H9 (cell line): ENCODE data around the gene GP1BB. TPM values are rescaled to one million over a fixed set of nuclear protein-coding genes. Genes with fewer than 3 reads are reported as not detected.
A peak's percentile ranks its signal among the peaks of the same experiment; 100 is the strongest.

ENCODE experiments used
- DNase-seq: peaks from one replicate; pipeline ENCODE4 v3.0.0-alpha.2; 2017
- H2AFZ ChIP-seq: one replicate; pipeline ENCODE4 v1.6.1; 2013; ENCODE audit warnings: mild to moderate bottlenecking, low read length, control low read depth, moderate library complexity
- H2AK5ac ChIP-seq: 2 replicates; pipeline ENCODE4 v1.6.1; 2013; ENCODE audit warnings: low read length, control low read depth, mixed read lengths; ENCODE audit not compliant: insufficient read length
- H2BK120ac ChIP-seq: one replicate; pipeline ENCODE4 v1.6.1; 2013; ENCODE audit warnings: low read depth, mild to moderate bottlenecking, low read length, control low read depth, inconsistent platforms; ENCODE audit not compliant: poor library complexity, severe bottlenecking
- H2BK12ac ChIP-seq: 2 replicates; pipeline ENCODE4 v1.6.1; 2013; ENCODE audit warnings: low read length, control low read depth, mixed read lengths, low read depth; ENCODE audit not compliant: insufficient read length
- H2BK15ac ChIP-seq: 2 replicates; pipeline ENCODE4 v1.6.1; 2013; ENCODE audit warnings: low read depth, low read length, control low read depth
- H2BK20ac ChIP-seq: one replicate; pipeline ENCODE4 v1.6.1; 2013; ENCODE audit warnings: low read depth, mild to moderate bottlenecking, low read length, control low read depth, inconsistent platforms; ENCODE audit not compliant: poor library complexity, severe bottlenecking
- H2BK5ac ChIP-seq: 2 replicates; pipeline ENCODE4 v1.6.1; 2013; ENCODE audit warnings: low read length, control low read depth, mixed read lengths; ENCODE audit not compliant: insufficient read length
- H3K14ac ChIP-seq: 2 replicates; pipeline ENCODE4 v1.6.1; 2013; ENCODE audit warnings: low read length, control low read depth; ENCODE audit not compliant: insufficient read depth
- H3K18ac ChIP-seq: 2 replicates; pipeline ENCODE4 v1.6.1; 2013; ENCODE audit warnings: low read depth, mild to moderate bottlenecking, mixed read lengths, low read length, control low read depth; ENCODE audit not compliant: insufficient read length
- H3K23ac ChIP-seq: 2 replicates; pipeline ENCODE4 v1.6.1; 2013; ENCODE audit warnings: low read length, control low read depth, mixed read lengths, low read depth; ENCODE audit not compliant: insufficient read length
- H3K23me2 ChIP-seq: 2 replicates; pipeline ENCODE4 v1.6.1; 2013; ENCODE audit warnings: low read depth, mild to moderate bottlenecking, mixed read lengths, low read length, control low read depth; ENCODE audit not compliant: insufficient read length, poor library complexity, severe bottlenecking
- H3K27ac ChIP-seq: 2 replicates; pipeline ENCODE4 v1.5.1; 2013; ENCODE audit warnings: low read length, control low read depth, mixed read lengths, low read depth; ENCODE audit not compliant: insufficient read length
- H3K27me3 ChIP-seq: 2 replicates; pipeline ENCODE4 v1.6.1; 2013; ENCODE audit warnings: low read length, control low read depth, inconsistent platforms; ENCODE audit not compliant: insufficient read depth
- H3K4ac ChIP-seq: 2 replicates; pipeline ENCODE4 v1.6.1; 2013; ENCODE audit warnings: low read depth, mild to moderate bottlenecking, control low read depth, inconsistent platforms, low read length, moderate library complexity
- H3K4me1 ChIP-seq: 2 replicates; pipeline ENCODE4 v1.6.1; 2013; ENCODE audit warnings: low read length, control low read depth, inconsistent platforms; ENCODE audit not compliant: insufficient read depth
- H3K4me2 ChIP-seq: 2 replicates; pipeline ENCODE4 v1.6.1; 2013; ENCODE audit warnings: low read length, control low read depth, mixed read lengths; ENCODE audit not compliant: insufficient read length, insufficient read depth
- H3K56ac ChIP-seq: 2 replicates; pipeline ENCODE4 v1.6.1; 2013; ENCODE audit warnings: low read depth, mild to moderate bottlenecking, mixed read lengths, low read length, control low read depth; ENCODE audit not compliant: insufficient read length
- H3K79me1 ChIP-seq: 2 replicates; pipeline ENCODE4 v1.6.1; 2013; ENCODE audit warnings: low read depth, mild to moderate bottlenecking, moderate library complexity, low read length, control low read depth, inconsistent platforms; ENCODE audit not compliant: insufficient read depth, poor library complexity, severe bottlenecking
- H3K79me2 ChIP-seq: 2 replicates; pipeline ENCODE4 v1.6.1; 2013; ENCODE audit warnings: low read length, control low read depth, inconsistent platforms; ENCODE audit not compliant: insufficient read depth
- H3K9ac ChIP-seq: 2 replicates; pipeline ENCODE4 v1.6.1; 2013; ENCODE audit warnings: low read length, control low read depth, mixed read lengths; ENCODE audit not compliant: insufficient read length; ENCODE audit errors: extremely low read depth
- H3K9me3 ChIP-seq: one replicate; pipeline ENCODE4 v1.6.1; 2013; ENCODE audit warnings: low read depth, low read length, inconsistent platforms; ENCODE audit not compliant: control insufficient read depth
- H3T11ph ChIP-seq: one replicate; pipeline ENCODE4 v1.6.1; 2013; ENCODE audit warnings: mild to moderate bottlenecking, low read length, control low read depth, inconsistent platforms
- H4K20me1 ChIP-seq: one replicate; pipeline ENCODE4 v1.6.1; 2013; ENCODE audit not compliant: control insufficient read depth, insufficient read length, insufficient read depth
- H4K5ac ChIP-seq: 2 replicates; pipeline ENCODE4 v1.6.1; 2013; ENCODE audit warnings: low read depth, mild to moderate bottlenecking, mixed read lengths, low read length, control low read depth; ENCODE audit not compliant: insufficient read length
- H4K8ac ChIP-seq: replicated peaks from 2 replicates; pipeline ENCODE4 v1.6.1; 2013; ENCODE audit warnings: low read length, control low read depth, mixed read lengths, low read depth; ENCODE audit not compliant: insufficient read length
- H4K91ac ChIP-seq: 2 replicates; pipeline ENCODE4 v1.6.1; 2013; ENCODE audit warnings: low read depth, mild to moderate bottlenecking, moderate library complexity, mixed read lengths, low read length, control low read depth; ENCODE audit not compliant: insufficient read length
- H3K27ac Mint-ChIP-seq, 3 experiments: 2 replicates in 2 of 3; 3 replicates in 1 of 3; pipeline ENCODE4 v1.8.0; 2020 to 2021; ENCODE audit warnings: mixed read lengths in 3 of 3, mild to moderate bottlenecking in 1 of 3, moderate library complexity in 1 of 3
- H3K27me3 Mint-ChIP-seq: 2 replicates; pipeline ENCODE4 v1.8.0; 2021; ENCODE audit warnings: low read depth, mild to moderate bottlenecking, moderate library complexity, mixed read lengths
- H3K36me3 Mint-ChIP-seq, 3 experiments: 2 replicates in 2 of 3; 3 replicates in 1 of 3; pipeline ENCODE4 v1.8.0; 2020 to 2021; ENCODE audit warnings: low read depth in 3 of 3, mixed read lengths in 3 of 3; ENCODE audit not compliant: insufficient read depth in 1 of 3
- H3K4me1 Mint-ChIP-seq, 2 experiments: 2 replicates each; pipeline ENCODE4 v1.8.0; 2020; ENCODE audit warnings: mixed read lengths in 2 of 2
- H3K4me3 Mint-ChIP-seq, 2 experiments: 2 replicates in 1 of 2; 3 replicates in 1 of 2; pipeline ENCODE4 v1.8.0; 2020 to 2021; ENCODE audit warnings: mild to moderate bottlenecking in 2 of 2, mixed read lengths in 2 of 2, moderate library complexity in 1 of 2
- H3K9me3 Mint-ChIP-seq, 2 experiments: 2 replicates in 1 of 2; 3 replicates in 1 of 2; pipeline ENCODE4 v1.8.0; 2020; ENCODE audit warnings: mild to moderate bottlenecking in 2 of 2, mixed read lengths in 2 of 2, moderate library complexity in 1 of 2
- CTCF ChIP-seq: fragments of 200-600 bp; sonication (generic); conservative IDR thresholded peaks from 3 replicates; pipeline ENCODE4 v1.8.0; 2021; ENCODE audit warnings: antibody characterized with exemption, mild to moderate bottlenecking
- WGBS: extraction: QIAGEN DNeasy Blood & Tissue Kit; methylation state at CpG from one replicate; pipeline ENCODE4 v1.1.7; 2013; ENCODE audit warnings: missing lambda C conversion rate, low lambda C conversion rate, mixed read lengths; ENCODE audit not compliant: insufficient read length; ENCODE audit errors: extremely low coverage; 5-methylcytosine and 5-hydroxymethylcytosine counted together
- total RNA-seq: library from RNA; stranded (reverse); gene quantifications from 2 replicates; pipeline ENCODE4 v1.2.1, GENCODE V29; 2021

GP1BB gene
- total RNA-seq, 1 experiment from 2014 or later: 3.4 TPM

- Histone ChIP-seq H3K18ac (no peak overlapping the region), H2BK20ac (no peak overlapping the region), H2BK15ac (no peak overlapping the region; the same call in 1 of the 2 replicates), H3K14ac (peak overlapping the region; percentile 42; the same call in 1 of the 2 replicates), H3K23me2 (no peaks in the 10 kb centered on the region), H2AK5ac (no peak overlapping the region), H4K20me1 (no peaks in the 10 kb centered on the region), H4K5ac (no peak overlapping the region), H3K4ac (no peak overlapping the region), H3K79me2 (no peaks in the 10 kb centered on the region), H4K8ac (no peak overlapping the region), H3K9me3 (no peaks in the 10 kb centered on the region), H3K27me3 (no peaks in the 10 kb centered on the region), H3T11ph (no peak overlapping the region), H3K27ac (no peak overlapping the region), H4K91ac (no peak overlapping the region), H2BK120ac (no peak overlapping the region), H3K79me1 (no peaks in the 10 kb centered on the region), H2BK5ac (no peak overlapping the region), H3K9ac (no peak overlapping the region), H3K4me2 (no peak overlapping the region), H2BK12ac (no peak overlapping the region), H2AFZ (no peak overlapping the region), H3K56ac (no peak overlapping the region), H3K23ac (no peak overlapping the region), H3K4me1 (peaks cover 6% of the 10 kb centered on the region; the same call in 1 of the 2 replicates)
- H3K27me3 Mint-ChIP-seq: peaks cover 9% of the 10 kb centered on the region
- H3K36me3 Mint-ChIP-seq: no peaks in the 10 kb centered on the region; a peak in 1 of 7 replicates
- H3K27ac Mint-ChIP-seq: no peak overlapping the region
- WGBS: no CpG with 5 or more reads among the region's 21 CpGs
- peaks cover 3 to 4% of the 10 kb centered on the region in 2 experiments; a peak in 2 of 5 replicates for H3K9me3 Mint-ChIP-seq
- no peak for TF ChIP-seq CTCF
- peaks cover 18 to 20% of the 10 kb centered on the region in 2 experiments for H3K4me1 Mint-ChIP-seq
- no peak overlapping the region for H3K4me3 Mint-ChIP-seq
- DNase-seq: no peak
These were observed 34.7 kb upstream of the GP1BB start for GRCh38 chr22:19688301-19689290.
